Left ventricle myocardium inferior (tissue), 1 donor: ENCODE data around the gene RRP1B. TPM values are rescaled to one million over a fixed set of nuclear protein-coding genes. Genes with fewer than 3 reads are reported as not detected.
A peak's percentile ranks its signal among the peaks of the same experiment; 100 is the strongest.

Source experiments
- DNase-seq: peaks from one replicate; pipeline ENCODE4 v3.0.0-alpha.2; 2020
- H3K27ac ChIP-seq: fragments of 200-600 bp; replicated peaks from 2 replicates; pipeline ENCODE4 v1.8.0; 2021
- H3K27me3 ChIP-seq: fragments of 200-600 bp; 2 replicates; pipeline ENCODE4 v1.8.0; 2021; ENCODE audit warnings: low read depth
- H3K36me3 ChIP-seq: fragments of 200-600 bp; 2 replicates; pipeline ENCODE4 v1.8.0; 2021
- H3K4me1 ChIP-seq: fragments of 200-600 bp; 2 replicates; pipeline ENCODE4 v1.8.0; 2021
- H3K4me3 ChIP-seq: fragments of 200-600 bp; 2 replicates; pipeline ENCODE4 v1.8.0; 2021; ENCODE audit warnings: mild to moderate bottlenecking, moderate library complexity
- H3K9me3 ChIP-seq: fragments of 200-600 bp; replicated peaks from 2 replicates; pipeline ENCODE4 v1.8.0; 2021
- intact Hi-C: fragments of 100-400 bp; cut with micrococcal nuclease; formaldehyde crosslinking; loops from one replicate; pipeline ENCODE4 v1.11.0; 2022
- total RNA-seq: library from RNA; stranded (reverse); fragmentation: NEBNext Ultra II Directional; extraction: Animal tissue kit (Norgen Biotek cat#: 25700); gene quantifications from one replicate; pipeline ENCODE4 v1.2.1, GENCODE V29; 2021
- TF ChIP-seq, protein P1 (sequence below): fragments of 200-600 bp; IDR thresholded peaks from 2 replicates; pipeline ENCODE4 v1.8.0; 2021; ENCODE audit warnings: antibody characterized with exemption, mild to moderate bottlenecking, borderline replicate concordance
- donor health status: DM: no; HTN: yes; CAD: no; lungs with severe emphysema.

RRP1B gene
- total RNA-seq, 1 donor from 2014 or later = 8.9 TPM

- H3K4me3 ChIP-seq = peak overlapping the region; percentile 49
- peak overlapping the region; percentile 90 for H3K27ac ChIP-seq
- peaks cover 2% of the 10 kb centered on the region for H3K36me3 ChIP-seq
- TF ChIP-seq, protein P1, sequence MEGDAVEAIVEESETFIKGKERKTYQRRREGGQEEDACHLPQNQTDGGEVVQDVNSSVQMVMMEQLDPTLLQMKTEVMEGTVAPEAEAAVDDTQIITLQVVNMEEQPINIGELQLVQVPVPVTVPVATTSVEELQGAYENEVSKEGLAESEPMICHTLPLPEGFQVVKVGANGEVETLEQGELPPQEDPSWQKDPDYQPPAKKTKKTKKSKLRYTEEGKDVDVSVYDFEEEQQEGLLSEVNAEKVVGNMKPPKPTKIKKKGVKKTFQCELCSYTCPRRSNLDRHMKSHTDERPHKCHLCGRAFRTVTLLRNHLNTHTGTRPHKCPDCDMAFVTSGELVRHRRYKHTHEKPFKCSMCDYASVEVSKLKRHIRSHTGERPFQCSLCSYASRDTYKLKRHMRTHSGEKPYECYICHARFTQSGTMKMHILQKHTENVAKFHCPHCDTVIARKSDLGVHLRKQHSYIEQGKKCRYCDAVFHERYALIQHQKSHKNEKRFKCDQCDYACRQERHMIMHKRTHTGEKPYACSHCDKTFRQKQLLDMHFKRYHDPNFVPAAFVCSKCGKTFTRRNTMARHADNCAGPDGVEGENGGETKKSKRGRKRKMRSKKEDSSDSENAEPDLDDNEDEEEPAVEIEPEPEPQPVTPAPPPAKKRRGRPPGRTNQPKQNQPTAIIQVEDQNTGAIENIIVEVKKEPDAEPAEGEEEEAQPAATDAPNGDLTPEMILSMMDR = no peak
- H3K4me1 ChIP-seq = peaks cover 28% of the 10 kb centered on the region
- intact Hi-C loops = no loop called here
- no peak for DNase-seq
- no peaks in the 10 kb centered on the region for H3K9me3 ChIP-seq
- no peaks in the 10 kb centered on the region for H3K27me3 ChIP-seq
Observed at GRCh38 chr21:43701936-43702784, 42.8 kb downstream of the RRP1B start.

- Histone ChIP-seq H3K27me3 (no peaks in the 10 kb centered on the region), H3K27ac (peak overlapping the region; percentile 90), H3K4me3 (peak overlapping the region; percentile 49), H3K9me3 (no peaks in the 10 kb centered on the region), H3K4me1 (peaks cover 28% of the 10 kb centered on the region), H3K36me3 (no peaks in the 10 kb centered on the region)
- intact Hi-C loops = no loop called here
- TF ChIP-seq, protein P1 = no peak
- DNase-seq = no peak
Observed at GRCh38 chr21:43702785-43703034, 43.4 kb downstream of the RRP1B start.

DNA sequence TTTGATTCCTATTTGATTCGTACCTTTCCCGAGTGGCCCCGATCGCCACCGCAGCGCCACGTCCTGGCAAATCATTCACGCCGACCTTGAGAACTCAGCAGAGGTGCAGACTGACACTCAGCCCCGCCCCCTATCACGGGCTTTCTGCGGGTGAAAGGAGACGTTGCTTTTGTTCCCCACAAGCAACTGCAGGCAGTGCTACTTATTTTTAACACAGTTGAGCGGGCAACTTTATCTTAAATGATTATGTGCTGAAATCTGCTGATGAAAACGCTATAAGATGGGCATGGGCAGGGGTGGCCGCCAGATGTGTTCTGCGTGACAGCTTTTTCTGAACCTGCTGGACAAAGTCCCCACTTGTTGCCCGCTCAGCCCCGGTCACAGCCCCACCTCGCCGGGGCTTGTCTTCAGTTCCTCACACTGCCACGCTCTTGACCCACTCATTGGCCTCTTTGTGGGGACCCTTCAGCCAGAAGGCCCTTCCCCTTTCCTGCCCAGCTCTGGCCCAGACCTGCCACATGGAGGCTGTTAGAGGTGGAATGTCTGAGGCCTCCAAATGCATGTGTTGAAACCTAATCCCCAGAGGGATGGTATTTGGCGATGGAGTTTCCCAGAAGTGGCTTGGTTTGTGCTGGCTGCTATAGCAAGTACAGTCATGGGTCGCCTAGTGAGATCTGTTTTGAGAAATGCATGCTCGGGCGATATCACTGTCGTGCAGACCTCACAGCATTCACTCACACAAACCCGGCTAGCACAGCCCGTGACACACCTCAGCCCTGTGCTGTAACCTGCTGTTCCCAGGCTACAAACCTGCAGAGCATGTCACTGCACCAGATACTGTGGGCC is 43.9 kb downstream of the RRP1B start:
- intact Hi-C loops = no loop called here
- no peaks in the 10 kb centered on the region for H3K27me3 ChIP-seq
- peak overlapping the region; percentile 49 for H3K4me3 ChIP-seq
- peaks cover 28% of the 10 kb centered on the region for H3K4me1 ChIP-seq
- peak overlapping the region; percentile 90 for H3K27ac ChIP-seq
- DNase-seq = peak; percentile 71
- TF ChIP-seq, protein P1 = no peak
- no peaks in the 10 kb centered on the region for H3K36me3 ChIP-seq
- H3K9me3 ChIP-seq = no peaks in the 10 kb centered on the region

- Histone ChIP-seq H3K4me3 (no peak overlapping the region), H3K27ac (no peak overlapping the region), H3K36me3 (no peaks in the 10 kb centered on the region), H3K9me3 (no peaks in the 10 kb centered on the region), H3K4me1 (peaks cover 13% of the 10 kb centered on the region), H3K27me3 (no peaks in the 10 kb centered on the region)
- intact Hi-C loops = no loop called here
- DNase-seq = no peak
- TF ChIP-seq, protein P1 = no peak
Observed at GRCh38 chr21:43707462-43707861, 48.1 kb downstream of the RRP1B start.

GRCh38 chr21:43708745-43709381 is 49.5 kb downstream of the RRP1B start:
- DNase-seq = no peak
- H3K36me3 ChIP-seq = no peaks in the 10 kb centered on the region
- TF ChIP-seq, protein P1 = no peak
- H3K27me3 ChIP-seq = no peaks in the 10 kb centered on the region
- H3K9me3 ChIP-seq = no peaks in the 10 kb centered on the region
- H3K27ac ChIP-seq = no peak overlapping the region
- H3K4me1 ChIP-seq = peaks cover under 1% of the 10 kb centered on the region
- intact Hi-C loops = no loop called here
- no peak overlapping the region for H3K4me3 ChIP-seq
